SK-N-SH treated with all-trans-retinoic acid at 6 μM for 48 hours (cell line): ENCODE measurements around the gene MLX.

Experiments used
- ATAC-seq: fragments of 200-7000 bp; cut with Tn5 transposase; 3 replicates; pipeline ENCODE4 v1.9.1; 2020; ENCODE audit warnings: mild to moderate bottlenecking, moderate library complexity
- ARNTL ChIP-seq: fragments of 450-650 bp; formaldehyde crosslinking; IDR thresholded peaks from 2 replicates; pipeline ENCODE4 v1.5.0; 2020; ENCODE audit warnings: low read depth, mild to moderate bottlenecking, moderate library complexity, borderline replicate concordance
- BACH2 ChIP-seq: fragments of 250-450 bp; sonication (Bioruptor Pico); IDR thresholded peaks from 2 replicates; pipeline ENCODE4 v1.9.0; 2021; ENCODE audit warnings: mild to moderate bottlenecking, borderline replicate concordance
- CSDC2 ChIP-seq: fragments of 250-450 bp; sonication (Bioruptor Pico); IDR thresholded peaks from 2 replicates; pipeline ENCODE4 v1.5.0; 2020; ENCODE audit warnings: mild to moderate bottlenecking, moderate library complexity
- ESRRG ChIP-seq: fragments of 250-450 bp; sonication (Bioruptor Pico); IDR thresholded peaks from 2 replicates; pipeline ENCODE4 v1.6.1; 2021; ENCODE audit warnings: mild to moderate bottlenecking
- GLIS3 ChIP-seq: fragments of 250-450 bp; sonication (Bioruptor Pico); IDR thresholded peaks from 2 replicates; pipeline ENCODE4 v1.5.0; 2020; ENCODE audit warnings: mild to moderate bottlenecking, moderate library complexity
- ISL1 ChIP-seq: fragments of 250-450 bp; sonication (Bioruptor Pico); IDR thresholded peaks from 2 replicates; pipeline ENCODE4 v2.1.2; 2022; ENCODE audit warnings: mild to moderate bottlenecking, moderate library complexity
- OSR1 ChIP-seq: fragments of 250-450 bp; sonication (Bioruptor Pico); IDR thresholded peaks from 2 replicates; pipeline ENCODE4 v1.8.0; 2022; ENCODE audit warnings: moderate library complexity, mild to moderate bottlenecking, inconsistent platforms
- PPARA ChIP-seq: fragments of 250-450 bp; sonication (Bioruptor Pico); IDR thresholded peaks from 2 replicates; pipeline ENCODE4 v1.5.0; 2020; ENCODE audit warnings: mild to moderate bottlenecking, borderline replicate concordance
- SNAI2 ChIP-seq: fragments of 250-450 bp; sonication (Bioruptor Pico); IDR thresholded peaks from 2 replicates; pipeline ENCODE4 v1.5.0; 2020; ENCODE audit warnings: mild to moderate bottlenecking, moderate library complexity
- TCF4 ChIP-seq: fragments of 250-450 bp; sonication (Bioruptor Pico); IDR thresholded peaks from 2 replicates; pipeline ENCODE4 v1.8.0; 2021; ENCODE audit warnings: mild to moderate bottlenecking, moderate library complexity, borderline replicate concordance
- TOX ChIP-seq: fragments of 250-450 bp; sonication (Bioruptor Pico); IDR thresholded peaks from 2 replicates; pipeline ENCODE4 v1.8.0; 2021; ENCODE audit warnings: mild to moderate bottlenecking, moderate library complexity, borderline replicate concordance
- ZC3H10 ChIP-seq: fragments of 250-450 bp; sonication (Bioruptor Pico); IDR thresholded peaks from 2 replicates; pipeline ENCODE4 v1.5.1; 2021; ENCODE audit warnings: mild to moderate bottlenecking, moderate library complexity
- ZFP3 ChIP-seq: fragments of 250-450 bp; sonication (Bioruptor Pico); IDR thresholded peaks from 2 replicates; pipeline ENCODE4 v1.5.0; 2020; ENCODE audit warnings: mild to moderate bottlenecking, moderate library complexity
- ZFP30 ChIP-seq: fragments of 450-650 bp; formaldehyde crosslinking; IDR thresholded peaks from 2 replicates; pipeline ENCODE4 v1.5.0; 2022; ENCODE audit warnings: mild to moderate bottlenecking, moderate library complexity
- ZNF565 ChIP-seq: fragments of 450-650 bp; formaldehyde crosslinking; conservative IDR thresholded peaks from 2 replicates; pipeline ENCODE4 v1.5.0; 2020; ENCODE audit warnings: low read depth, mild to moderate bottlenecking, moderate library complexity
- ZNF70 ChIP-seq: fragments of 450-650 bp; formaldehyde crosslinking; IDR thresholded peaks from 2 replicates; pipeline ENCODE4 v1.5.0; 2020; ENCODE audit warnings: mild to moderate bottlenecking, moderate library complexity
- TF ChIP-seq, protein P1 (sequence below): fragments of 250-450 bp; sonication (Bioruptor Pico); IDR thresholded peaks from 2 replicates; pipeline ENCODE4 v1.5.1; 2021; ENCODE audit warnings: mild to moderate bottlenecking, moderate library complexity
- TF ChIP-seq, protein P2 (sequence below): fragments of 250-450 bp; sonication (Bioruptor Pico); IDR thresholded peaks from 2 replicates; pipeline ENCODE4 v1.8.0; 2021; ENCODE audit warnings: low read depth, mild to moderate bottlenecking, moderate library complexity, borderline replicate concordance
- TF ChIP-seq, protein P3 (sequence below): fragments of 250-450 bp; sonication (Bioruptor Pico); IDR thresholded peaks from 2 replicates; pipeline ENCODE4 v1.5.1; 2020; ENCODE audit warnings: low read depth, mild to moderate bottlenecking, moderate library complexity

The MLX gene

DNA sequence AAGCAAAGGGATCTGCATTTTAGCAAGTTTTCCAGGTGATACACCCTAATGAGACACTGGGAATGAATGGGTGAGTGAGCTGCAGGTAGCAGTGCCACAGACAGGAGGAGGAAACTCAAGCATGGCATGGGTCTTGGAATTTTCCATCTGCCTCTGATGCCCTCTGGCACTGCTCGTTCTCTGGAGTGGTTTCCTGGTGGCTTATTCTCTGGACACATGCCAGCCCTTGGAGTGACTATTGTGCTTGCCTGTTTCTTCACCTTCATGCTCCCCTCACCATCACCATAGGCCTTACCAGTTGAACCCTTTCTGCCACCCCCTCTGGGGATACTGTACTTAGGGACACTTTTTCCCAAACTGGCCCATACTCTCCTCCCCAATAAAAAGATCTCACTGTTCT lies 3.4 kb upstream of the MLX start (continued):
- no peak for TF ChIP-seq CSDC2
- TF ChIP-seq, all 23 proteins: peak for 0

DNA sequence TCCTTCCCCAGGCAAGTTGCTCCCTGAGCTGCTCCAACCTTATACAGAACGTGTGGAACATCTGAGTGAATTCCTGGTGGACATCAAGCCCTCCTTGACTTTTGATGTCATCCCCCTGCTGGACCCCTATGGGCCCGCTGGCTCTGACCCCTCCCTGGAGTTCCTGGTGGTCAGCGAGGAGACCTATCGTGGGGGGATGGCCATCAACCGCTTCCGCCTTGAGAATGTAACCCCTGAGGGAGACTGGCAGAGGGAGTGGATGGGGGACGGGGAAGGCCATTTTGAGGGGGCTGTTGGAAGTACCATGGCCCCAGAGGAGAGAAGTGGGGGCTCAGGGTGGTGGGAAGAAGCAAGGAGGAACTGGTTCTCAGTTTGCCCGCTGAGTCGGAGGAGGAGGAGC lies 3.0 kb upstream of the MLX start:
- TF ChIP-seq ARNTL (no peak), TOX (CRISPR knock-in tag) (no peak), SNAI2 (CRISPR knock-in tag) (no peak)
- TF ChIP-seq, protein P1, sequence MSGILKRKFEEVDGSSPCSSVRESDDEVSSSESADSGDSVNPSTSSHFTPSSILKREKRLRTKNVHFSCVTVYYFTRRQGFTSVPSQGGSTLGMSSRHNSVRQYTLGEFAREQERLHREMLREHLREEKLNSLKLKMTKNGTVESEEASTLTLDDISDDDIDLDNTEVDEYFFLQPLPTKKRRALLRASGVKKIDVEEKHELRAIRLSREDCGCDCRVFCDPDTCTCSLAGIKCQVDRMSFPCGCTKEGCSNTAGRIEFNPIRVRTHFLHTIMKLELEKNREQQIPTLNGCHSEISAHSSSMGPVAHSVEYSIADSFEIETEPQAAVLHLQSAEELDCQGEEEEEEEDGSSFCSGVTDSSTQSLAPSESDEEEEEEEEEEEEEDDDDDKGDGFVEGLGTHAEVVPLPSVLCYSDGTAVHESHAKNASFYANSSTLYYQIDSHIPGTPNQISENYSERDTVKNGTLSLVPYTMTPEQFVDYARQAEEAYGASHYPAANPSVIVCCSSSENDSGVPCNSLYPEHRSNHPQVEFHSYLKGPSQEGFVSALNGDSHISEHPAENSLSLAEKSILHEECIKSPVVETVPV (CRISPR knock-in tag): no peak

DNA sequence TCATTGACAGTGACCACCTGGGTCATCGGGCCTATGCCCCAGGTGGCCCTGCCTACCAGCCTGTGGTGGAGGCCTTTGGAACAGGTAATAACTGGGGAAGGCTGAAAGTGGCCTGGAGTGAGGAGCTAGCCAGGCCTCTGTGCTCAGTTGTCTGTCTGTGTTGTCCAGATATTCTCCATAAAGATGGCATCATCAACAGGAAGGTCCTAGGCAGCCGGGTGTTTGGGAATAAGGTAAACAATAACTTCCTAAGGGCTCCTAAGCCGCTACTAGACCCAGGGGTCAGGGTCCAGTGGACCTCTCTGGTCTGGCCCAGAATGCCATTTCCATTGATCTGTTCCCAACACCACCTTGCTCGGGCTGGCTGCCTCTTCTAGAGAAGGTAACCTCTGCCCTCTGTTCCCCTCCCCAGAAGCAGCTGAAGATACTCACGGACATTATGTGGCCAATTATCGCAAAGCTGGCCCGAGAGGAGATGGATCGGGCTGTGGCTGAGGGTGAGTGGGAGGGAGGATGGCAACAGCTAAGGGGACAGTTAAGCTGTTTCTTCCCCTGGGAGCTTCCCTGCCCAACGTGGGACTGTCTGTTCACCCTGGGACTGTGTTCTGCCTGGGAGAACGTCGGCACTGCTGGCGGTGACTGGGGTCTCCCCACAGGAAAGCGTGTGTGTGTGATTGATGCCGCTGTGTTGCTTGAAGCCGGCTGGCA lies 1.9 kb upstream of the MLX start:
- TF ChIP-seq PPARA (no peak), CSDC2 (no peak), ZFP30 (no peak), ZFP3 (CRISPR knock-in tag) (no peak), ZC3H10 (CRISPR knock-in tag) (no peak), OSR1 (CRISPR knock-in tag) (no peak), TOX (CRISPR knock-in tag) (no peak), ARNTL (no peak), ZNF70 (CRISPR knock-in tag) (no peak), ZNF565 (CRISPR knock-in tag) (no peak), TCF4 (CRISPR knock-in tag) (no peak), ISL1 (CRISPR knock-in tag) (no peak), ESRRG (CRISPR knock-in tag) (no peak), GLIS3 (CRISPR knock-in tag) (no peak)
- TF ChIP-seq, protein P2, sequence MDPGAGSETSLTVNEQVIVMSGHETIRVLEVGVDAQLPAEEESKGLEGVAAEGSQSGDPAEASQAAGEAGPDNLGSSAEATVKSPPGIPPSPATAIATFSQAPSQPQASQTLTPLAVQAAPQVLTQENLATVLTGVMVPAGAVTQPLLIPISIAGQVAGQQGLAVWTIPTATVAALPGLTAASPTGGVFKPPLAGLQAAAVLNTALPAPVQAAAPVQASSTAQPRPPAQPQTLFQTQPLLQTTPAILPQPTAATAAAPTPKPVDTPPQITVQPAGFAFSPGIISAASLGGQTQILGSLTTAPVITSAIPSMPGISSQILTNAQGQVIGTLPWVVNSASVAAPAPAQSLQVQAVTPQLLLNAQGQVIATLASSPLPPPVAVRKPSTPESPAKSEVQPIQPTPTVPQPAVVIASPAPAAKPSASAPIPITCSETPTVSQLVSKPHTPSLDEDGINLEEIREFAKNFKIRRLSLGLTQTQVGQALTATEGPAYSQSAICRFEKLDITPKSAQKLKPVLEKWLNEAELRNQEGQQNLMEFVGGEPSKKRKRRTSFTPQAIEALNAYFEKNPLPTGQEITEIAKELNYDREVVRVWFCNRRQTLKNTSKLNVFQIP: no peak
- TF ChIP-seq, protein P3, sequence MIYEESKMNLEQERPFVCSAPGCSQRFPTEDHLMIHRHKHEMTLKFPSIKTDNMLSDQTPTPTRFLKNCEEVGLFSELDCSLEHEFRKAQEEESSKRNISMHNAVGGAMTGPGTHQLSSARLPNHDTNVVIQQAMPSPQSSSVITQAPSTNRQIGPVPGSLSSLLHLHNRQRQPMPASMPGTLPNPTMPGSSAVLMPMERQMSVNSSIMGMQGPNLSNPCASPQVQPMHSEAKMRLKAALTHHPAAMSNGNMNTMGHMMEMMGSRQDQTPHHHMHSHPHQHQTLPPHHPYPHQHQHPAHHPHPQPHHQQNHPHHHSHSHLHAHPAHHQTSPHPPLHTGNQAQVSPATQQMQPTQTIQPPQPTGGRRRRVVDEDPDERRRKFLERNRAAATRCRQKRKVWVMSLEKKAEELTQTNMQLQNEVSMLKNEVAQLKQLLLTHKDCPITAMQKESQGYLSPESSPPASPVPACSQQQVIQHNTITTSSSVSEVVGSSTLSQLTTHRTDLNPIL: no peak
- no peak for ATAC-seq

More for the DNA sequence above, 3.0 kb upstream of the MLX start:
- no peak for ATAC-seq

DNA sequence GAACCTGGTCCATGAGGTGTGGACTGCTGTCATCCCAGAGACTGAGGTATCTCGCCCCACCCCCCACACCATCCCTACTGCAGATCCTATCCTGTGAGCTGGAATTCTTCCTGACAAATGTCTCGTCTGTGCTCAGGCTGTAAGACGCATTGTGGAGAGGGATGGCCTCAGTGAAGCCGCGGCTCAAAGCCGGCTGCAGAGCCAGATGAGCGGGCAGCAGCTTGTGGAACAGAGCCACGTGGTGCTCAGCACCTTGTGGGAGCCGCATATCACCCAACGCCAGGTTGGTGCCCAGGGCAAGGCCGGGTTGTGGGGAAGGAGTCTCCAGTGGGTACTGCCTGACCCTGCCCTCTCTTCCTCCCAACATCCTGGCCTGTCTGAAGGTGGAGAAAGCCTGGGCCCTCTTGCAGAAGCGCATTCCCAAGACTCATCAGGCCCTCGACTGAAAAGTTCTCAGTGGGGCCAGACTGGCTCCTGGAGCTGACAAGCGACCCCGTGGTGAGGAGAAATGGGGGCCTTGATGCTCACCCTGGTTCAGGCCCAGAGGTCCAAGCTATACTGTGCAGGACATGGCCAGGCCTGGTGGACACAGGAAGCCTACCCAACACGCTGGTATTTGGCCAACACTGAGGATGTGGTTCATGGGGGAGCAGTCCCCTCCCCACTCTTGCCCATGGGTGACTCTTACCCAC lies 1.2 kb upstream of the MLX start:
- TF ChIP-seq GLIS3 (CRISPR knock-in tag) (no peak), TCF4 (CRISPR knock-in tag) (no peak), BACH2 (CRISPR knock-in tag) (no peak)
- TF ChIP-seq, protein P2: no peak
- no peak for ATAC-seq

DNA sequence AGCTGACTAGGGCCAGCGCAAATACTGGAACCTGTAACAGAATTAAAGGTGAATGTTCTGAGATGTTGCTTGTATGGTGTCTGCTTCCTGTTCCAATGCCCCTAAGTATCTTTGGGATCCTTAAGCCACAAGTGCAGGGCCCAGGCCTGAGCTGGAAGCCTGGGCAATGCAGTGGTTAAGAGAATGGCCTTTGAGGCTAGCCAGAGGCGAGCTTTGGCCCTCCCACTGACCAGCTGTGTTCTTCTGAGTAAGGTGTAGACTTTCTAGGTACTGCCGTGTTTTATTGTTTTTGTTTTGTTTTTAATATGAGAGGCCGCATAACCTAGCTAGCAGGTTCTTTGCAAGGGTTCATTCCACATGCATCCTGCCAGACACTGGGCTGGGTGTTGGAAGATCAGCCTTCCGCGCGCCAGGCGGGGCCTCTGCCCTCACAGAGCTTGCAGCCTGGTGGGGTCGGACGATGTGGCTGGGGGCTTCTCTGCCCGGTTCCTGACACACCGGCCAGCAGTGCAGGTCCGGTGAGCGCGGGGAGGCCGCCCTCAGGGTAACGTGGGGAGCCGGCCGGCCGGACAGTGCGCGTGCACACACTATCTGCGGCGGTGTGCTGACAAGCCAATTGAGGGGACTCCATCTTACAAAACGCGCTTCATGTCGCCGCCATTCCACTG lies 551 bp upstream of the MLX start:
- TF ChIP-seq, protein P1 (CRISPR knock-in tag): no peak
- TF ChIP-seq ISL1 (CRISPR knock-in tag): no peak
- ATAC-seq: no peak; the same call in 2 of the 3 replicates
